ENCODE results near the gene HFE. TPM values are rescaled to one million over a fixed set of nuclear protein-coding genes. Genes with fewer than 3 reads are reported as not detected.
A peak's percentile ranks its signal among the peaks of the same experiment; 100 is the strongest.

HFE gene
- total RNA-seq, 4 donors from 2014 or later, result 1.2 to 8.4 (median 6.2) TPM

DNA sequence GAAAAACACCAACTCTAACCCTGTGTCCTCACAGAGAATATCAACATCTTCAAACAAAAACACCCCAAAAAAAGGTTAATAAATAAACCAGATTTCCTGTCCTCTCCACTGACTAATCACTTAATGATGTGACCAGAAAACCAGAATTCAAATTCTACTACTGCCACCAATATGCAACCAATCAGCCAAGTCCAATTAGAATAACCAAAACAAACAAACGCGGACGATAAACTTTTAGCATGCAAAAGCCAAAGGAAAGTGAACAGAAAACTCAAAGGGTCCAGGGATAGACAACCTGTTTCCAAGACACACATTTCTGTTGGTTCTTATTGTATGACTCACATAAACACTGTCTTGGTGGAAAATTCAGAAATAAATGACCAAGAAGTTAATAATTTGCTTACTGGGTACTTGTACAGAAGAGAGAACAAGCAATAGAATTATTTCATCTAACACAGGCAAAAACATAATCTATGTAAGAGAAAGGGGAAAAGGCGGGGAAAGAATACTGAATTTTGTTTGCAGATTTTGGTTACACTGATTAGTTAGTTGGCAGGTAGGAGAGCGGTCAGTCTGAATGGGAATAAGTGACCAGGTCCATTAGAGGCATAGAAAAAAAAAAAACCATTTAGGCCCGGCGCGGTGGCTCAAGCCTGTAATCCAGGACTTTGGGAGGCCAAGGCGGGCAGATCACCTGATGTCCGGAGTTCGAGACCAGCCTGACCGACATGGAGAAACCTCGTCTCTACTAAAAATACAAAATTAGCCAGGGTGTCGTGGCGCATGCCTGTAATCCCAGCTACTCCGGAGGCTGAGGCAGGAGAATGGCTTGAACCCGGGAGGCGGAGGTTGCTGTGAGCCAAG lies 34.1 kb downstream of the HFE start:
- Histone ChIP-seq H3K36me3 (no peaks in the 10 kb centered on the region), H3K27me3 (peaks cover 0 to 3% of the 10 kb centered on the region in 2 donors), H3K4me1 (no peaks in the 10 kb centered on the region), H3K27ac (no peak overlapping the region), H3K9me3 (no peaks in the 10 kb centered on the region), H3K4me3 (no peak overlapping the region)
- no peak for TF ChIP-seq POLR2A (IDR thresholded peaks at IDR 0.05)
- TF ChIP-seq, protein P1, sequence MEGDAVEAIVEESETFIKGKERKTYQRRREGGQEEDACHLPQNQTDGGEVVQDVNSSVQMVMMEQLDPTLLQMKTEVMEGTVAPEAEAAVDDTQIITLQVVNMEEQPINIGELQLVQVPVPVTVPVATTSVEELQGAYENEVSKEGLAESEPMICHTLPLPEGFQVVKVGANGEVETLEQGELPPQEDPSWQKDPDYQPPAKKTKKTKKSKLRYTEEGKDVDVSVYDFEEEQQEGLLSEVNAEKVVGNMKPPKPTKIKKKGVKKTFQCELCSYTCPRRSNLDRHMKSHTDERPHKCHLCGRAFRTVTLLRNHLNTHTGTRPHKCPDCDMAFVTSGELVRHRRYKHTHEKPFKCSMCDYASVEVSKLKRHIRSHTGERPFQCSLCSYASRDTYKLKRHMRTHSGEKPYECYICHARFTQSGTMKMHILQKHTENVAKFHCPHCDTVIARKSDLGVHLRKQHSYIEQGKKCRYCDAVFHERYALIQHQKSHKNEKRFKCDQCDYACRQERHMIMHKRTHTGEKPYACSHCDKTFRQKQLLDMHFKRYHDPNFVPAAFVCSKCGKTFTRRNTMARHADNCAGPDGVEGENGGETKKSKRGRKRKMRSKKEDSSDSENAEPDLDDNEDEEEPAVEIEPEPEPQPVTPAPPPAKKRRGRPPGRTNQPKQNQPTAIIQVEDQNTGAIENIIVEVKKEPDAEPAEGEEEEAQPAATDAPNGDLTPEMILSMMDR (IDR thresholded peaks at IDR 0.05), result no peak
- intact Hi-C loops (cut with DNase I; ENCODE audit: low total_unique reads), result loop anchor here (10.0 kb wide), 1 partner anchor 73 kb away; a partner anchor contains a TSS
- no peak for DNase-seq

- TF ChIP-seq, protein P1 (IDR thresholded peaks at IDR 0.05), result no peak
- TF ChIP-seq POLR2A (IDR thresholded peaks at IDR 0.05), result no peak
- Histone ChIP-seq H3K9me3 (no peaks in the 10 kb centered on the region), H3K4me3 (no peak overlapping the region), H3K4me1 (no peaks in the 10 kb centered on the region), H3K36me3 (no peaks in the 10 kb centered on the region), H3K27me3 (peaks cover 0 to 3% of the 10 kb centered on the region in 2 donors), H3K27ac (peak overlapping the region; percentile 96 to 98)
- no peak for DNase-seq
- intact Hi-C loops (cut with DNase I; ENCODE audit: low total_unique reads), result loop anchor here (10.0 kb wide), 1 partner anchor 73 kb away; a partner anchor contains a TSS
Observed at GRCh38 chr6:26122005-26122388, 34.8 kb downstream of the HFE start.

DNA sequence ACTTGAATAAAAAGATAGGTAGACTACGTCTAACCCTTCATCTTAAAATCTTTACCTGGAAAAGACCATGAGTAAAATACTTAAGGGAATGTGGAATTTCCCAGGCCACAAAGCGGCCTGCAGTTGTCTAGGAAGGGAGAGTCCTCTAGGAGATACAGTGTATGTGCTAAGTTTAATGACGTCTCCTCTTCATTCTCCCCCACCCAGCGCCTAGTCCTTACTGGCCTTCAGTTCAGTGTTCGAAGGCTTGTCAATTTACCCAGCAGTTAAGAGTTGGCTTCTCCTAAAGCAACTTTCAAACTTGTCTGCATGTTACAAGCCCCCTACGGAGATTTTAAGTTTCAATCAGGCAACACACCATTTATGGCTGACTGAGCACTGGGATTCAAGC lies 35.2 kb downstream of the HFE start:
- Histone ChIP-seq H3K4me1 (no peaks in the 10 kb centered on the region), H3K36me3 (no peaks in the 10 kb centered on the region), H3K4me3 (peak overlapping the region; percentile 83 to 98), H3K27ac (peak overlapping the region; percentile 96 to 98), H3K27me3 (peaks cover 0 to 3% of the 10 kb centered on the region in 2 donors), H3K9me3 (no peaks in the 10 kb centered on the region)
- intact Hi-C loops (cut with DNase I; ENCODE audit: low total_unique reads), result loop anchor here (10.0 kb wide), 1 partner anchor 72 kb away; a partner anchor contains a TSS
- no peak for DNase-seq
- TF ChIP-seq, protein P1 (IDR thresholded peaks at IDR 0.05), result no peak
- TF ChIP-seq POLR2A (IDR thresholded peaks at IDR 0.05), result no peak

- peak; percentile 90 to 98 for DNase-seq
- Histone ChIP-seq H3K27me3 (peaks cover 0 to 3% of the 10 kb centered on the region in 2 donors), H3K4me1 (no peaks in the 10 kb centered on the region), H3K27ac (peak overlapping the region; percentile 96 to 98), H3K36me3 (no peaks in the 10 kb centered on the region), H3K9me3 (no peaks in the 10 kb centered on the region), H3K4me3 (peak overlapping the region; percentile 83 to 98)
- peak; percentile 63 to 69 for TF ChIP-seq POLR2A (IDR thresholded peaks at IDR 0.05)
- TF ChIP-seq, protein P1 (IDR thresholded peaks at IDR 0.05), result peak in 1 of 4 experiments; percentile 18
- intact Hi-C loops (cut with DNase I; ENCODE audit: low total_unique reads), result loop anchor here (10.0 kb wide), 1 partner anchor 72 kb away; a partner anchor contains a TSS
Observed at GRCh38 chr6:26122793-26123674, 35.8 kb downstream of the HFE start.
